GM18861 (cell line): ENCODE data around the gene CYFIP2.
"Not testable (repeated sequence)": the region's sequence is repeated elsewhere in the genome, so short reads cannot be mapped to it uniquely, and the experiment has no call there.

ENCODE experiments used
- ATAC-seq: cut with Tn5 transposase; IDR thresholded peaks from one replicate; pipeline ENCODE4 v1.9.1; 2021; ENCODE audit not compliant: unreplicated experiment

CYFIP2 gene

DNA sequence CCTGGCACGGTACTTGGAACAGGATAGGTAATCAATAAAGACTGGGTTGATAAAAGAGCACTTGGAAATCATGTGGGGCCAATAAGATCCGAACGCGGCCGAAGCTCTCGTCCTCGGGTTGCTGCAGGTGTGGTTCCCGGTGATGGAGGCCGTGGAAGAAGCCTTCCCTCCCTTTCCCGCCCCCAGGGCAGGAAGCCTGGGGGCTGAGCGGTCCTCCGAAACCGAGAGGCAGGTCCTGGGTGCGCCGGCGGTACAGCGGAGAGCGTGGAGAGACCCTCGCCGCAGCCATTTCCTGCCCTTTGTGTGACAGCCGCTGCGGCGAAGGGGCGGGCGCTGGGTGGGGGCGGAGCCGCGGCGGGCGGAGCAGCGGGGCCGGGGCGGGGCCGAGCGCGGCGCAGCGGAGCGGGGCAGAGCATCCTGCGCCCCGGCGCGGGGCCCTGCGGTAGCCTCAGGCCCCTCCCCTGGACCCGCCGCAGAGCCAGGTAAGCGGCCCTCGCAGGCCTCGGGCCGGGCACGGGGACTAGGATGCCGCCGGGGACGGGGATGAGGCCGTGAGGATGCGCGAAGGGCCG, at the start of gene CYFIP2:
TSS of gene CYFIP2 (plus strand) at position 410 of the 572 bp plus-strand sequence. CDS start 19,239 bp downstream, outside the sequence.
- peak; percentile 68 for ATAC-seq

DNA sequence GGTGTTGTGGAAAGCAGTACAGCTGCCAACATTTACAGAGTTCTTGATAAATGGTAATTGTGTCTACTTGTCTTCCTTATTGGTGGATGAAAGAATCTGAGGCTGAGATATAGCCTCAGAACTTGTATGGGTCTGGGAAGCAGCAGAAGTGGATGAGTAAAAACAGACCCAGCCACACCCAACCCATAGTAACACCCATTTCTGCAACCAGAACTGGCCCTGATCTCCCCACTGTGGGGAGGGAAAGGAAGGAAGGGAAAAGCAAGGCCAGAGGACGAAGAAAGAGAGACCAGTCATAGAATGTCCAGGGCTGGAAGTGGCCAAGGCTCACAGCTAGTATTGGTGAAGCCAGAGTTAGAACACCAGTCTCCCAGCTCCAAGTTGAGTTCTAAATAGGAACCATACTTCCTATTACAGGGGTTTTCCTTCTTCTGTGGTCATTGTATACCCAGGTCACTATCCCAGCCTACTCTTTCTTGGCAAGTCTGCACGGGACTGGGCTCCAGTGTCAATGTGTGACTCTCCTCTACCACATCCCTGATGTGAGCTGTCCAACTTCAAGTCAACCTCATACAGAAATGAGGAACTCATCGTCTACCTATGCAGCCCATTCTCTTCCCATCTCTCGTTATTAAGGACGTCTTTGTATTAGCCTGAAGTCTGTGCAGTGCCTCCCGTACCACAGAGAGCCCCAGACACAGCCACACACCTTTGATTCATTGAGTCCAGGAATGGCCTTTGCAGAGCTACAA, 49.4 kb upstream of the CYFIP2 start:
- no peak for ATAC-seq

DNA sequence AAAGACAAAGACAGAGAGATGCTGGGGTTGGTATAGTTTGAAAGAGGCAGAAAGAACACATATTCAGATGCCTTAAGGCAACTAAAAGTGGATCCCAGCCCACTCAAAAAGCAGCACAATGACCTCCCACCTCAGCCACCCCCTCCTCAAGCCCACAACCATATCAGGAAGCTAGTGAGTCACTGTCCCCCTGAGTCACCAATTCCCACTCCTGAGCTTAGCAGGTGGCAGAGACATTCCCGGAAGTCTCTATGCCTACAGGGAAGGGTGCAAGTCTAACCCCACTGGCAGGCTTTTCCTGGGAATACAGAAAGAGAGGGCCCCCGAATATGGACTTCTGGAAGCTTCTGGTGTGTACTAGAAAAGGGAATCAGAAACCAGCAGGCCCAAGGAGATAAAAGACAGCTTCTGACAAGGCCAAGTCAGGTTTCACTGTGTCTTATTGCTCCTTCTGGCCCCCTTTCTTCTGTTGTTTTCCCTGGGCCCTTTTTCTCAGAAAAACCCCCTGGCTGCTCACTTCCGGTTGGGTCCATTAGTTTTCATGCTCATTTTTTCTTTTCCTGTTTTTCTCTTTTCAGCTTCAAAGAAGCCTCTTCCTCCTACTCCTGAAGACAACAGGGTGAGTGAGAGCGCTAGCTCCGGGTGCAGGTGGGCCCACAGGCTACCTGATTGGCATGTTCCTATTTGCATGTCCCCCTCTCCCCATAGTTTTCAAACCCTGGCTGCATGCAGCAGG, 48.5 kb upstream of the CYFIP2 start:
- no peak for ATAC-seq

DNA sequence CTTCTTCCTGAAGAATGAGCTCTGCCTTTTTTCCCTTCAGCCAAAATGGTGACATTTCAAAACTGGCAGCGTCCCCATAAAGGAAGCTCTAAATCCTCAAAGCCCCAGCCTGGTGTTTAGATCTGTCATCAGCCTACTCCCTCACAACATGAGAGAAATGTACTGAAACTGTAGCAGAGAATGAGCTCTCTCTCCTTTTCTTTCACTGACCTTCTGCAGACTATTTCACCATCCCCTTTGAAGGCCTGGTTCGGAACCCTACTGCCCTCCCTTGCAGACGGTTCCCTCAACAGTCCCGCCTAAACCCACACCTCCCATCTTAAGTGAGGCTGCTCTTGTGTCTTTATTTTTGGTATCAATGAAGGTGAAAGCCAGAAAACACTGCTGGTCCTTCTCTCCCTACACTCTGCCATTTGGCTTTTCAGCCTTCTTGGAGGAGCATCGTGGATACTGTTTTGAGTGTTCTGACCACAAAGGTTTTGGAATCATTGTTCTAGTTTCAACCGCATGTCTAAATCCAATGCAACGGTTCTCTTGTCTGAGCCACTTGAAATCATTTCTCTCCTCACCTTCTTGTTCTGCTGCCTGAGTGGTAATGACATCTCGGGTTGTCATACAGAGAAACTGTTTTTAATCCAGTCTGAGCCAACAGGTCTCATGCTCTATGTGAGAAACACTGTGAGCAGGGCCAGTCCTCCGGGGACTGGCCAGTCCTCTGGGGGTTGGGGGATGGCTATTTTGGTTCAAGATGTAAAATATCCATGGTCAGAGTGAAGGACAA, 46.2 kb upstream of the CYFIP2 start:
- peak; percentile 47 for ATAC-seq

DNA sequence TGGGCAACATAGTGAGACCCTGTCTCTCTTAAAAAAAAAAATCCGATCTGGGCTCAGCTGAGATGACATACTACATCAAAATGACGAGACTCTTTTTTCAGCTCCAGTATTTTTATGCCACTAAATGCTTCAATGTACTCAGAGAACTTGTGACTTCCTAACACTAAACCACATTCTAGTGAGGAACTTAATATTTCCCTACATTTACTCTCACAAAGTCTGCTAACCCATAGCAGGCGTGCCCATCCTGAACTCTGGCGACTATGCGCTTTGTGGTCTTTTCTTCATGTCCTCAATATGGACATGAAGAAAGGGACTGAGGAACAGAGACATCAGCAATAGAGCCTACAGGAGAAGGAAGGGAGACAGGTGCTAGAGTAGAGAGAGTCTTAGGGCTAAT, 44.0 kb upstream of the CYFIP2 start:
- ATAC-seq, result no peak

DNA sequence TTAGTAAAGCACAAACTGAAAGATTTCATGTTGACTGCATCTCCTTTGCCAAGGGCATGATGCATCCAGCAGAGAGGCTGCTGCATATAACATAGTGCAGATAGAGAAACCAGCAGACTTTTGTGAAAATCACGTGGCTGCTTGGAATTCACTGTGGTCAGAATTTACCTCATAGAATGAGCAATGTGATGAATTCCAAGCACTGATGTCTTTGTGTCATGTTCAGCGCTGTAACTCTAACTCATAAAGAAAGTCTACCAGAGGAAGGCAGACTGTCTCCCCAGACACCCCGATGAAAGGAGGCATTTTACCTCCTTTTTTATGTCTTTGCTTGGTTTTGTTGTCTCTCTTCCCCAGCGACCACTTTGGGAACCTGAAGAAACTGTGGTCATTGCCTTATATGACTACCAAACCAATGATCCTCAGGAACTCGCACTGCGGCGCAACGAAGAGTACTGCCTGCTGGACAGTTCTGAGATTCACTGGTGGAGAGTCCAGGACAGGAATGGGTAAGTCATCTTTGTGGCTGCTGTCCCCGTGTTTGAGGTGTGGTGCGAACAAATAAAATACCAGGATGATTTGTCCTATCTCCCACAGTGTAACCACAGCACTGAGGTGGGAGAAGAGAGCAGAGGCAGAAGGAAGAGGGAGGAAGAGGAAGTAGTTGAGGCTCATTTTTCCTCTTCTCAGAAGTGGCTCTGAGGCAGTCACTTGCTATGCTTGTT, 43.3 kb upstream of the CYFIP2 start:
- no peak for ATAC-seq

DNA sequence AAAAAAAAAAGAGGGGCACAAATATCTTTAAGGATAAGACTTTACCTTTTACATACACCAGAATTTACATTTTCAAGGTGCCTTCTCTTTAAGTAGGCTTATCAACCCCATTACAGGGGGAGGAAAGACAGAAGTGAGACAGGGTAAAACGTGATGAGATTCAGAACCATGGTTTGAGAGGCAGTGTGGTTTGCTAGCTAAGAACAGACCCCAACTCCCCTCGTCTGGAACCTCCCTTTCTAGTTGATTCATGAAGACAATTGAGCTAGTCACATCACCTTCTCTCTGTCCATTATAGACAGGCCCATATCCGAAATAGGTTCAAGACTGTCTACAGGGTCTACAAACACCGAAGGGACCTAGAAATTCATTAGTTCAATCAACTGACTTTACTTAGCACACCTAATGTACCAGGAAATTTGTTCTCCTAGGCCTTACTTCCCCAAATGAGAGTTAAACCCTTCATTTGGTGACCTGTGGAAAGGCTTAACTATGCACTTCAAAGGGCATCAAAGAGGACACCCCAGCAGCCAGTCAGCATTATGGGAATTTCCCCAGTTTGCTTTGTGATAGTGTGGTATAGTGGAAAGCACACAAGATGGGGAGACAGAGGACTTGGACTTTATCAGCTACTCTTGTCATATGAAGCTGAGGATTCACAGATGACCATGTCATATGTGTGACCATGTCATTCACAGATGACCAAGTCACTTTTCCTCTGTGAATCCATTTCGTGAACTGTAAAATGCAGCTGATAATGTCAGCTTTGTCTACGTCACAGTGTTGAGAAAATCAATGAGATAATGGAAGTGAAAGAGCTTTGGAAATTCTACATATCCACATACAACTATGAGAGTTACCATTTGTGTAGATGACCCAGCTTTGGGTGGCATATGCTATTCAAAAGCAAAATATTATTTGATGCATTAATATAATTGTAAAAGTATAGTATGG, 40.2 kb upstream of the CYFIP2 start:
- ATAC-seq, result no peak

DNA sequence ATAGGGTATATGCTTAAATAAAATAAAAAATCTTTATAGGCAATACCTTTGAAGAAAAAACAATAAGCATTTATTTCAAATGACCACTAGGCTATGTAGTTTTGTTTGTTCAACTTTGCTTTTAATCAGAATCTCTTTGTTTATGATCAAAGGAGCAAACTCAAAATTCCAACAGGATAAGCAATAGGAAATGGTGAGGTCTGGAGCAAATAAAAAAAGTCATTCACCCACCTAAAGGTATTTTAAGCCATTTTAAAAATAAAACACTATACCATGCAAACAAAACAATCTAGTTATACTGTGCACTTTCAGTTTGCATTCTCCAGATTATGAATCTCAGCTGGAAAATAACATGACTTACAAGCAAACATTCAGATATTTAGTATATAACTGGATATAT, 35.3 kb upstream of the CYFIP2 start:
- ATAC-seq, result no peak

DNA sequence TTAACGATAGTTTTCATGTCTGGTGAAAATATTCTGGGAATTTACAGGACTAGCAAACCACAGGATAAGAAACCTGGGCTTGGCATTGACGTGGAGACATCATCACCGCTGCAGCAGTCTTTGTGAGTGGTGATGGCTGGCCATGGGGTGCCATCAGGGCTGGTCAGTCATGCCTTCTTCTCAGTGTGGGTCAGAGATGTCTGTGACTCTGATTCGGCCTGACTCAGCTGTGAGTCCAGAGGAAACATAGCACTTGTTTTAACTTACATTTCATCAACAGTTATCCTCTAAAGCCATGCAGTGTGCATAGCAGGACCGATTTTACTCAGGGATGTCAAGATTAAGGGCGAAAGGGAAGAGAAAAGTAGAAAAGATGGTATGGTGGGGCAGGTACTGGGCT, 33.2 kb upstream of the CYFIP2 start:
- no peak for ATAC-seq

DNA sequence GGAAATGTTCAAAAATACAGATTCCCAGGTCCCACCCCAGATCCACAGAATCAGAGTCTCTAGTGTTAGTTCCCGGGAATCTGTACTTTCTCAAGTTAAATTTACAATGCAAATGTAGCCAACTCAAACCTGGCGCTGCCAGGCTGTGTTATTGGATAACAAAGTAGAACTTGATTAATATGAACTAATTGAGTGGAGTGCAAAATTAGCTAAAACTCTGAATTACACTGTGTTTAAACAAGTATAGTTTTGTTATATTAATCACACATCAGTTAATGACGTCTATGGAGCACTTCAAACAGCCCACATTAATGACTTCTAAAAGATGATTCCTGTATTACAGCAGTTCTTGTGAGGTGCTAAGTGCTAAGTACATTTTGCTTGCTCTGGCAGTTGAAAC, 32.4 kb upstream of the CYFIP2 start:
- no peak for ATAC-seq

DNA sequence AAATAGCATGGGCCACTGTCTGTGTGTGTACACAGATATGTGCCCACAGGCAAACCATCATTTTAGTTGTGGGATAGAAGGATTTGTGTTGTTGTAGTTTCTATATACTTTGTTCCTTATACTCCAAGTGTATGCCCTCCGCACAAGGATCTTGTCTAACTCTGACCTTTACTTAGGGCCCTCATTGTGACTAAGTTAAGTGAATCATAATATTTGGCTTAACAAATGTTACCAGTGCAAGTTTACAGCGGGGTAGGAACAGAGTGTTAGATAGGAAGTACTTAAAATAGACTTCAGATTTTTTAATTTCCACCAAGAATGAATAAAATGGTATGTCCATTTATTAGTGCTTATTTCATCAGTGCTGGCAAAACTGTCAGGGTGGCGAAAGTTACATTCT, 29.5 kb upstream of the CYFIP2 start:
- ATAC-seq, result no peak

DNA sequence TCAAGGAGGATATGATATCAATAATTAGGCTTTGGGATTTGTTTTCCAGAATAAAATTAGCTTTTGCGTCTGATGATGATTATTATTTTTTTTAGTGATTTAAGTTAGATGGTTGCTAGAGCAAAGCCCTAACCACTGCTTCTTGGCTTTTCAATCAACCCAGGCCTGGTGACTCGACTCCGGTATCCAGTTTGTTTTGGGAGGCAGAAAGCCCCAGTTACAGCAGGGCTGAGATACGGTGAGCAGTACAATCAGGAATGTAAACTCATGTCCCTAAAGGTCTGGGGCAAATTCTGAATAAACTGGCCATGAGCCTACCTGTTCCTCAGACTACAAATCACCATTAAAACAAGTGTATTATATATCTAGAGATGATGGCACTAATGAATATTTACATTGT, 24.4 kb upstream of the CYFIP2 start:
- no peak for ATAC-seq

DNA sequence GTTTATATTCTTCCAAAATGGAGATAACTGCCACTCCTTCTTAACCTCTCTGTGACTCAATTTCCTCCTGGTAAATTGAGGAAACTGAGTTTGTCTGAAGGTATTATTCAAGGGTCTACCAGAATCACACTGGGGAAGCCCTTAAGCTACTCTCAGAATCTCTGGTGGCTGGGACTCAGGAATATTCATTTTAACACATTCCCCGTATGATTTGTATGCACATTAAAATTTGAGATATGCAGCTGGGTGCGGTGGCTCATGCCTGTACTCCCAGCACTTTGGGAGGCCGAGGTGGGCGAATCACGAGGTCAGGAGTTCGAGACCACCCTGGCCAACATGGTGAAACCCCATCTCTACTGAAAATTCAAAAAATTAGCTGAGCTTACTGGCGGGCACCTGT, 21.2 kb upstream of the CYFIP2 start:
- ATAC-seq, result not testable (repeated sequence)

DNA sequence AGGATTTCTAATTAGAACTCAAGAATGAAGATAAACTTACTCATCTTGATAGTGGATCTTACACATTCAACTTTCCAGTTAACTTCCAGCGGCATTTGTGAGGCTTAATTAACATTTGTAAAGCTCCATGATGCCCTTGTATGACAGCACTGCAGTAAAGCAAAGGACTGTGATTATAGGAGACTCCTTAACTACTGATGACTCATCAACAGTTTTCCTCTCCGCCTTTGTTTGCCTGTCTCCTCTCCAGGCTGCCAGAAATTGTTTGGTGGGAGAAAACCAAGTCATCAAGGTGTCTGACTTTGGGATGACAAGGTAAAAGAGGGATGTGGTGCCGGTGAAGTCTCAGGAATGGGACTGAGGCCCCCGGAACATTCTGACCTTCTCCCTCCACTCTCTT, 20.4 kb upstream of the CYFIP2 start:
- no peak for ATAC-seq

DNA sequence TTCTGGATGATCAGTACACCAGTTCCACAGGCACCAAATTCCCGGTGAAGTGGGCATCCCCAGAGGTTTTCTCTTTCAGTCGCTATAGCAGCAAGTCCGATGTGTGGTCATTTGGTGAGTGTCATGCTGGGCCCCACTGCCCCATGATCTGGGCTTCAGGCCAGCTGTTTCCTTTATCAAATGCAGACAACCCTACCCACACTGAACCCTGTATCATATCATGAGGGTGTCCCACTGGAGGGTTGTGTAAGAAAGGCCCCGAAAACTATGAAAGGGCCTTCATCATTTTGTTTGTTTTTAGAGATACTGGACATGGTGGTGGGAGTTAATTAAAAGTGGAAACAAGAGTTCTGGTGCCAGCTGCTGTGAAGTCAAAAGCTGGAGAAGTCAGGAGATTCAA, 20.0 kb upstream of the CYFIP2 start:
- no peak for ATAC-seq

DNA sequence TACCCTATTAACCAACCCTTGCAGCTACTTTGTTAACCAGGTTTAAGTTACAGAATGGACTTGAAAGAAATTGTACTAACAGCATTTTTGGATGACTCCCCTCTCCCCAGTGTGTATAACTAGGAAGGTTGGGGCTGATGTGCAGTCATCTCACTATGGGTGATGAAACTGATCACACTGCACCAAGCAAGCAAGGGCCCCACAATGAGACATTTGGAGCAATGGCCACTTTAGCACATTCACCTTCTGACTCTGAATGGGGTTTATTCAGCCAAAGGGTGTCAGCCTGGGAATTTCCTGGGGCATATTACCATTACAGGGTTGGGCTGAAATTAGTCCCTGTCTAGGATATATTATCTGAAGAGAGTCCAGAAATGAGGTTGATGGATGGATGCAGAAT, 18.7 kb upstream of the CYFIP2 start:
- no peak for ATAC-seq

DNA sequence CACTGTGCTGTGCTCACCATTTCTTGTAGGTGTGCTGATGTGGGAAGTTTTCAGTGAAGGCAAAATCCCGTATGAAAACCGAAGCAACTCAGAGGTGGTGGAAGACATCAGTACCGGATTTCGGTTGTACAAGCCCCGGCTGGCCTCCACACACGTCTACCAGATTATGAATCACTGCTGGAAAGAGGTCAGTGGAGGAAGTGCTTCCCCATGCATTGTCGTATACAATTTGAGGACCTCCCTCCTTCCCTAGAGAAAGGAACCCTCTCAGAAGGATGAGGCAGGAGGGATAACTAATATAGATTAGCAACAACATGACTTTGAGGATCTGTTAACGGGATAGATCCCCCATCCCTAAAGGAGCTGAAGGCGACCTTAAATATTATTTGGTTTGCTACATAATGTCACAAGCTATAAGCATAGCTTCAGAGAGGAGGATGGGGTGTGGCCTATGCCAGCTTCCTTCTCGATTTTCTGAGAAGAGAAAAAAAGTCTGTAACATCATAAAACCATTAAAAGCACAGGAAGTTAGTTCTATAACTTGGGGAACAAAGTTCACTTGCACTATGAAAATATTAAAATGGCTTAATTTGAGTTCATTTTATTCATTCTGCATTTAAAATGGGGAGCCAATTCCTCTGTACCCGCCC, 17.0 kb upstream of the CYFIP2 start:
- ATAC-seq, result no peak

DNA sequence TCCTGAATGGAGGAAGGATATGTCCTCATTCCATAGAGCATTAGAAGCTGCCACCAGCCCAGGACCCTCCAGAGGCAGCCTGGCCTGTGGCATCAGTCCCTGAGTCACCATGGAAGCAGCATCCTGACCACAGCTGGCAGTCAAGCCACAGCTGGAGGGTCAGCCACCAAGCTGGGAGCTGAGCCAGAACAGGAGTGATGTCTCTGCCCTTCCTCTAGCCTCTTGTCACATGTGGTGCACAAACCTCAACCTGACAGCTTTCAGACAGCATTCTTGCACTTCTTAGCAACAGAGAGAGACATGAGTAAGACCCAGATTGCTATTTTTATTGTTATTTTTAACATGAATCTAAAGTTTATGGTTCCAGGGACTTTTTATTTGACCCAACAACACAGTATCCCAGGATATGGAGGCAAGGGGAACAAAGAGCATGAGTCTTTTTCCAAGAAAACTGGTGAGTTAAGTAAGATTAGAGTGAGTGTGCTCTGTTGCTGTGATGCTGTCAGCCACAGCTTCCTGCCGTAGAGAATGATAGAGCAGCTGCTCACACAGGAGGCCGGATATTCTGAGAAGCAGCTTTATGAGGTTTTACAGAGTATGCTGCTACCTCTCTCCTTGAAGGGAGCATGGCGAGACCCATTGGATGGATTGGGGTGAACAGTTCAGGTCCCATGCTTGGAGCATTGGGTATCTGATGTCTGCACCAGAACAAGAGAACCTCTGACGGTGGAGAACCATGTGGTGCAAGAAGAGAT, 13.0 kb upstream of the CYFIP2 start:
- peak; percentile 95 for ATAC-seq
